WTC11 (cell line): ENCODE data around the gene TMEM117. TPM values are rescaled to one million over a fixed set of nuclear protein-coding genes. Genes with fewer than 3 reads are reported as not detected.

Experiments used
- ATAC-seq: fragments of 200-7000 bp; cut with Tn5 transposase; 2 replicates; pipeline ENCODE4 v1.10.0; 2021; ENCODE audit warnings: mild to moderate bottlenecking, moderate library complexity
- CTCF ChIA-PET: fragments of 300-600 bp; sonication (Branson Sonifier 250); formaldehyde crosslinking; loops from one replicate; lab custom pipeline; 2021; ENCODE audit warnings: antibody characterized with exemption; lab: Charles Lee
- POLR2A ChIA-PET: fragments of 350-600 bp; sonication (Branson Sonifier 250); formaldehyde crosslinking; loops from one replicate; lab custom pipeline; 2021; ENCODE audit warnings: antibody characterized with exemption; lab: Charles Lee
- DNase-seq: peaks from one replicate; pipeline ENCODE4 v3.0.0; 2021; ENCODE audit warnings: low spot score
- H3K27ac Mint-ChIP-seq: 2 replicates; pipeline ENCODE4 v1.8.0; 2021; ENCODE audit warnings: mixed read lengths
- H3K27me3 Mint-ChIP-seq: 2 replicates; pipeline ENCODE4 v1.8.0; 2021; ENCODE audit warnings: low read depth, mild to moderate bottlenecking, moderate library complexity, mixed read lengths
- H3K36me3 Mint-ChIP-seq: 2 replicates; pipeline ENCODE4 v1.8.0; 2021; ENCODE audit warnings: mixed read lengths
- H3K4me1 Mint-ChIP-seq: 2 replicates; pipeline ENCODE4 v1.8.0; 2022; ENCODE audit warnings: mixed read lengths
- H3K4me3 Mint-ChIP-seq: 2 replicates; pipeline ENCODE4 v1.8.0; 2021; ENCODE audit warnings: mild to moderate bottlenecking, moderate library complexity, mixed read lengths
- H3K9me3 Mint-ChIP-seq: 2 replicates; pipeline ENCODE4 v1.8.0; 2021; ENCODE audit warnings: mixed read lengths
- ATF1 ChIP-seq: sonication (generic); formaldehyde crosslinking; IDR thresholded peaks from 2 replicates; pipeline ENCODE4 v1.8.1; 2023; ENCODE audit warnings: mild to moderate bottlenecking, moderate library complexity, missing genetic modification reagents
- FOXK1 ChIP-seq: sonication (generic); formaldehyde crosslinking; IDR thresholded peaks from 2 replicates; pipeline ENCODE4 v1.8.0; 2022; ENCODE audit warnings: mild to moderate bottlenecking, moderate library complexity, missing genetic modification reagents
- GABPB1 ChIP-seq: sonication (generic); formaldehyde crosslinking; IDR thresholded peaks from 2 replicates; pipeline ENCODE4 v1.8.1; 2023; ENCODE audit warnings: mild to moderate bottlenecking, missing genetic modification reagents
- HMGA2 ChIP-seq: fragments of 250-450 bp; sonication (Bioruptor Pico); IDR thresholded peaks from 2 replicates; pipeline ENCODE4 v1.4.0; 2021; ENCODE audit warnings: mild to moderate bottlenecking, moderate library complexity
- JUN ChIP-seq: sonication (generic); formaldehyde crosslinking; IDR thresholded peaks from 2 replicates; pipeline ENCODE4 v1.8.0; 2023; ENCODE audit warnings: mild to moderate bottlenecking, missing genetic modification reagents
- SMAD4 ChIP-seq: sonication (generic); formaldehyde crosslinking; IDR thresholded peaks from 2 replicates; pipeline ENCODE4 v1.8.0; 2022; ENCODE audit warnings: mild to moderate bottlenecking, missing genetic modification reagents
- SOX15 ChIP-seq: fragments of 250-450 bp; sonication (Bioruptor Pico); IDR thresholded peaks from 2 replicates; pipeline ENCODE4 v1.9.0; 2021; ENCODE audit warnings: mild to moderate bottlenecking
- SP1 ChIP-seq: sonication (generic); formaldehyde crosslinking; conservative IDR thresholded peaks from 2 replicates; pipeline ENCODE4 v1.8.1; 2022; ENCODE audit warnings: missing genetic modification reagents
- TEAD4 ChIP-seq: sonication (generic); formaldehyde crosslinking; IDR thresholded peaks from 2 replicates; pipeline ENCODE4 v1.8.0; 2022; ENCODE audit warnings: mild to moderate bottlenecking, missing genetic modification reagents
- ZNF121 ChIP-seq: sonication (generic); formaldehyde crosslinking; IDR thresholded peaks from 2 replicates; pipeline ENCODE4 v1.8.0; 2023; ENCODE audit warnings: missing genetic modification reagents
- ZNF138 ChIP-seq: sonication (generic); formaldehyde crosslinking; conservative IDR thresholded peaks from 2 replicates; pipeline ENCODE4 v1.8.1; 2022; ENCODE audit warnings: mild to moderate bottlenecking, moderate library complexity, missing genetic modification reagents
- ZNF219 ChIP-seq: sonication (generic); formaldehyde crosslinking; IDR thresholded peaks from 2 replicates; pipeline ENCODE4 v1.8.0; 2023; ENCODE audit warnings: missing genetic modification reagents, mild to moderate bottlenecking, borderline replicate concordance
- ZNF396 ChIP-seq: fragments of 250-450 bp; sonication (Bioruptor Pico); IDR thresholded peaks from 2 replicates; pipeline ENCODE4 v1.8.0; 2021; ENCODE audit warnings: mild to moderate bottlenecking, moderate library complexity, borderline replicate concordance
- total RNA-seq: library from RNA; stranded (reverse); gene quantifications from 3 replicates; pipeline ENCODE4 v1.2.3, GENCODE V29; 2021
- TF ChIP-seq, protein P1 (sequence below): sonication (generic); formaldehyde crosslinking; IDR thresholded peaks from 2 replicates; pipeline ENCODE4 v1.8.1; 2022; ENCODE audit warnings: mild to moderate bottlenecking, missing genetic modification reagents, moderate library complexity, borderline replicate concordance
- TF ChIP-seq, protein P2 (sequence below): sonication (generic); formaldehyde crosslinking; IDR thresholded peaks from 2 replicates; pipeline ENCODE4 v1.8.0; 2022; ENCODE audit warnings: mild to moderate bottlenecking, missing genetic modification reagents
- TF ChIP-seq, protein P3 (sequence below): sonication (generic); formaldehyde crosslinking; IDR thresholded peaks from 2 replicates; pipeline ENCODE4 v1.8.0; 2022; ENCODE audit warnings: mild to moderate bottlenecking, missing genetic modification reagents
- TF ChIP-seq, protein P4 (sequence below): fragments of 250-450 bp; sonication (Bioruptor Pico); IDR thresholded peaks from 2 replicates; pipeline ENCODE4 v1.8.0; 2021; ENCODE audit warnings: mild to moderate bottlenecking
- TF ChIP-seq, protein P5 (sequence below): sonication (generic); formaldehyde crosslinking; conservative IDR thresholded peaks from 2 replicates; pipeline ENCODE4 v1.8.1; 2023; ENCODE audit warnings: mild to moderate bottlenecking, low read depth, missing genetic modification reagents, moderate library complexity
- TF ChIP-seq, protein P6 (sequence below): sonication (generic); formaldehyde crosslinking; IDR thresholded peaks from 2 replicates; pipeline ENCODE4 v1.8.1; 2022; ENCODE audit warnings: low read depth, missing genetic modification reagents, borderline replicate concordance
- TF ChIP-seq, protein P7 (sequence below): sonication (generic); formaldehyde crosslinking; IDR thresholded peaks from 2 replicates; pipeline ENCODE4 v1.8.1; 2023; ENCODE audit warnings: mild to moderate bottlenecking, missing genetic modification reagents, borderline replicate concordance

TMEM117 gene
- total RNA-seq, 1 experiment from 2014 or later: 1.5 TPM

DNA sequence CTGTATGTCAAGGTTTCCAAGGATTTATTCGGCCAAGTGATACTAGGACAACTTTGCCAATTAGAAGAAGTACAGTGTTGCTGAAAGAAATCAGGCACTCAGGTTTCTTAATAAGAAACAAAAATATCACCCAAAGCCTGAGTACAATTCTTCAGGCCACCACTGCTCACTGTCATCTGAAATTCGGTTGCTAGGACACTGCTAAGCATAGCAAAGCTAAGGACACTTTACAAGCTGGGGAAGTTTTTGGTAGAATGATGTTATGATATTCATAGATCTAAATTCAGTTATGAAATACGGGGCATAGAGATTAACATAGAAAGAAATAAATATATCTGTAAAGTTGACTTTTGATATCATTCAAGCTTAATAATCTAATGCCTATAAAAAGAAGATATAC lies 535.1 kb downstream of the TMEM117 start:
- Mint-ChIP-seq H3K4me3 (no peak overlapping the region), H3K36me3 (no peaks in the 10 kb centered on the region), H3K9me3 (no peaks in the 10 kb centered on the region), H3K27ac (no peak overlapping the region), H3K4me1 (peaks cover 8% of the 10 kb centered on the region)
- no peak for ATAC-seq
- CTCF ChIA-PET: no interaction called here
- POLR2A ChIA-PET: no interaction called here
- TF ChIP-seq FOXK1 (CRISPR knock-in tag): no peak
- TF ChIP-seq SOX15: no peak
- TF ChIP-seq ZNF138: no peak
- no peak for TF ChIP-seq JUN (CRISPR knock-in tag)
- TF ChIP-seq ZNF219 (CRISPR knock-in tag): no peak
- TF ChIP-seq HMGA2 (CRISPR knock-in tag): no peak
- TF ChIP-seq TEAD4: no peak
- TF ChIP-seq ATF1: no peak
- TF ChIP-seq, protein P1, sequence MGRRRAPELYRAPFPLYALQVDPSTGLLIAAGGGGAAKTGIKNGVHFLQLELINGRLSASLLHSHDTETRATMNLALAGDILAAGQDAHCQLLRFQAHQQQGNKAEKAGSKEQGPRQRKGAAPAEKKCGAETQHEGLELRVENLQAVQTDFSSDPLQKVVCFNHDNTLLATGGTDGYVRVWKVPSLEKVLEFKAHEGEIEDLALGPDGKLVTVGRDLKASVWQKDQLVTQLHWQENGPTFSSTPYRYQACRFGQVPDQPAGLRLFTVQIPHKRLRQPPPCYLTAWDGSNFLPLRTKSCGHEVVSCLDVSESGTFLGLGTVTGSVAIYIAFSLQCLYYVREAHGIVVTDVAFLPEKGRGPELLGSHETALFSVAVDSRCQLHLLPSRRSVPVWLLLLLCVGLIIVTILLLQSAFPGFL (CRISPR knock-in tag): no peak
- TF ChIP-seq SMAD4 (CRISPR knock-in tag): no peak
- TF ChIP-seq ZNF121 (CRISPR knock-in tag): no peak
- TF ChIP-seq, all 79 proteins: peak for 0
- no peaks in the 10 kb centered on the region for H3K27me3 Mint-ChIP-seq
- DNase-seq: no peak

DNA sequence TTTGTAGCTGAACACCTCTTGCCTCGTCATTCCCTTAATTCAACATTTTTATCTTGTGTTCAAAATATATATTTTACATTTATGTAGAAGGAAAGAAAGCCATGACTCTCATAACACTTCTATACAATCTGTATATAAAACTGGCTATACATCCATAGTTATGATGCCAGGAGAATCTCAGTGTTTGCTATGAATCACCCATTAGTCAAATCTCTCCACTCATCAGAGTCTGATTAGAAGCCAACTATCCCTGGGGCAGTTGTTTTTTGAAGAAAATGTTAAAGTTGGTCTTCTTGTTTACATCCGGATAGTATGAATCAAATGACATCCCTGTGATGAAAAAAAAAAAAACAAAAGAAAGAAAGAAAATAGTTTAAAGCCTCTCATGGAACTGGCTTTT lies 536.4 kb downstream of the TMEM117 start:
- ATAC-seq (no peak), DNase-seq (no peak)
- TF ChIP-seq ZNF396 (CRISPR knock-in tag): no peak
- no peak for TF ChIP-seq GABPB1 (CRISPR knock-in tag)
- TF ChIP-seq, protein P2, sequence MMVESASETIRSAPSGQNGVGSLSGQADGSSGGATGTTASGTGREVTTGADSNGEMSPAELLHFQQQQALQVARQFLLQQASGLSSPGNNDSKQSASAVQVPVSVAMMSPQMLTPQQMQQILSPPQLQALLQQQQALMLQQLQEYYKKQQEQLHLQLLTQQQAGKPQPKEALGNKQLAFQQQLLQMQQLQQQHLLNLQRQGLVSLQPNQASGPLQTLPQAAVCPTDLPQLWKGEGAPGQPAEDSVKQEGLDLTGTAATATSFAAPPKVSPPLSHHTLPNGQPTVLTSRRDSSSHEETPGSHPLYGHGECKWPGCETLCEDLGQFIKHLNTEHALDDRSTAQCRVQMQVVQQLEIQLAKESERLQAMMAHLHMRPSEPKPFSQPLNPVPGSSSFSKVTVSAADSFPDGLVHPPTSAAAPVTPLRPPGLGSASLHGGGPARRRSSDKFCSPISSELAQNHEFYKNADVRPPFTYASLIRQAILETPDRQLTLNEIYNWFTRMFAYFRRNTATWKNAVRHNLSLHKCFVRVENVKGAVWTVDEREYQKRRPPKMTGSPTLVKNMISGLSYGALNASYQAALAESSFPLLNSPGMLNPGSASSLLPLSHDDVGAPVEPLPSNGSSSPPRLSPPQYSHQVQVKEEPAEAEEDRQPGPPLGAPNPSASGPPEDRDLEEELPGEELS (CRISPR knock-in tag): no peak
- TF ChIP-seq, protein P3, sequence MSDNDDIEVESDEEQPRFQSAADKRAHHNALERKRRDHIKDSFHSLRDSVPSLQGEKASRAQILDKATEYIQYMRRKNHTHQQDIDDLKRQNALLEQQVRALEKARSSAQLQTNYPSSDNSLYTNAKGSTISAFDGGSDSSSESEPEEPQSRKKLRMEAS (CRISPR knock-in tag): no peak
- TF ChIP-seq, protein P4, sequence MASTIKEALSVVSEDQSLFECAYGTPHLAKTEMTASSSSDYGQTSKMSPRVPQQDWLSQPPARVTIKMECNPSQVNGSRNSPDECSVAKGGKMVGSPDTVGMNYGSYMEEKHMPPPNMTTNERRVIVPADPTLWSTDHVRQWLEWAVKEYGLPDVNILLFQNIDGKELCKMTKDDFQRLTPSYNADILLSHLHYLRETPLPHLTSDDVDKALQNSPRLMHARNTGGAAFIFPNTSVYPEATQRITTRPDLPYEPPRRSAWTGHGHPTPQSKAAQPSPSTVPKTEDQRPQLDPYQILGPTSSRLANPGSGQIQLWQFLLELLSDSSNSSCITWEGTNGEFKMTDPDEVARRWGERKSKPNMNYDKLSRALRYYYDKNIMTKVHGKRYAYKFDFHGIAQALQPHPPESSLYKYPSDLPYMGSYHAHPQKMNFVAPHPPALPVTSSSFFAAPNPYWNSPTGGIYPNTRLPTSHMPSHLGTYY (CRISPR knock-in tag): no peak
- TF ChIP-seq, protein P5, sequence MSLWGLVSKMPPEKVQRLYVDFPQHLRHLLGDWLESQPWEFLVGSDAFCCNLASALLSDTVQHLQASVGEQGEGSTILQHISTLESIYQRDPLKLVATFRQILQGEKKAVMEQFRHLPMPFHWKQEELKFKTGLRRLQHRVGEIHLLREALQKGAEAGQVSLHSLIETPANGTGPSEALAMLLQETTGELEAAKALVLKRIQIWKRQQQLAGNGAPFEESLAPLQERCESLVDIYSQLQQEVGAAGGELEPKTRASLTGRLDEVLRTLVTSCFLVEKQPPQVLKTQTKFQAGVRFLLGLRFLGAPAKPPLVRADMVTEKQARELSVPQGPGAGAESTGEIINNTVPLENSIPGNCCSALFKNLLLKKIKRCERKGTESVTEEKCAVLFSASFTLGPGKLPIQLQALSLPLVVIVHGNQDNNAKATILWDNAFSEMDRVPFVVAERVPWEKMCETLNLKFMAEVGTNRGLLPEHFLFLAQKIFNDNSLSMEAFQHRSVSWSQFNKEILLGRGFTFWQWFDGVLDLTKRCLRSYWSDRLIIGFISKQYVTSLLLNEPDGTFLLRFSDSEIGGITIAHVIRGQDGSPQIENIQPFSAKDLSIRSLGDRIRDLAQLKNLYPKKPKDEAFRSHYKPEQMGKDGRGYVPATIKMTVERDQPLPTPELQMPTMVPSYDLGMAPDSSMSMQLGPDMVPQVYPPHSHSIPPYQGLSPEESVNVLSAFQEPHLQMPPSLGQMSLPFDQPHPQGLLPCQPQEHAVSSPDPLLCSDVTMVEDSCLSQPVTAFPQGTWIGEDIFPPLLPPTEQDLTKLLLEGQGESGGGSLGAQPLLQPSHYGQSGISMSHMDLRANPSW (CRISPR knock-in tag): no peak
- TF ChIP-seq SP1 (CRISPR knock-in tag): no peak
- TF ChIP-seq, protein P6, sequence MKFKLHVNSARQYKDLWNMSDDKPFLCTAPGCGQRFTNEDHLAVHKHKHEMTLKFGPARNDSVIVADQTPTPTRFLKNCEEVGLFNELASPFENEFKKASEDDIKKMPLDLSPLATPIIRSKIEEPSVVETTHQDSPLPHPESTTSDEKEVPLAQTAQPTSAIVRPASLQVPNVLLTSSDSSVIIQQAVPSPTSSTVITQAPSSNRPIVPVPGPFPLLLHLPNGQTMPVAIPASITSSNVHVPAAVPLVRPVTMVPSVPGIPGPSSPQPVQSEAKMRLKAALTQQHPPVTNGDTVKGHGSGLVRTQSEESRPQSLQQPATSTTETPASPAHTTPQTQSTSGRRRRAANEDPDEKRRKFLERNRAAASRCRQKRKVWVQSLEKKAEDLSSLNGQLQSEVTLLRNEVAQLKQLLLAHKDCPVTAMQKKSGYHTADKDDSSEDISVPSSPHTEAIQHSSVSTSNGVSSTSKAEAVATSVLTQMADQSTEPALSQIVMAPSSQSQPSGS (CRISPR knock-in tag): no peak
- TF ChIP-seq, protein P7, sequence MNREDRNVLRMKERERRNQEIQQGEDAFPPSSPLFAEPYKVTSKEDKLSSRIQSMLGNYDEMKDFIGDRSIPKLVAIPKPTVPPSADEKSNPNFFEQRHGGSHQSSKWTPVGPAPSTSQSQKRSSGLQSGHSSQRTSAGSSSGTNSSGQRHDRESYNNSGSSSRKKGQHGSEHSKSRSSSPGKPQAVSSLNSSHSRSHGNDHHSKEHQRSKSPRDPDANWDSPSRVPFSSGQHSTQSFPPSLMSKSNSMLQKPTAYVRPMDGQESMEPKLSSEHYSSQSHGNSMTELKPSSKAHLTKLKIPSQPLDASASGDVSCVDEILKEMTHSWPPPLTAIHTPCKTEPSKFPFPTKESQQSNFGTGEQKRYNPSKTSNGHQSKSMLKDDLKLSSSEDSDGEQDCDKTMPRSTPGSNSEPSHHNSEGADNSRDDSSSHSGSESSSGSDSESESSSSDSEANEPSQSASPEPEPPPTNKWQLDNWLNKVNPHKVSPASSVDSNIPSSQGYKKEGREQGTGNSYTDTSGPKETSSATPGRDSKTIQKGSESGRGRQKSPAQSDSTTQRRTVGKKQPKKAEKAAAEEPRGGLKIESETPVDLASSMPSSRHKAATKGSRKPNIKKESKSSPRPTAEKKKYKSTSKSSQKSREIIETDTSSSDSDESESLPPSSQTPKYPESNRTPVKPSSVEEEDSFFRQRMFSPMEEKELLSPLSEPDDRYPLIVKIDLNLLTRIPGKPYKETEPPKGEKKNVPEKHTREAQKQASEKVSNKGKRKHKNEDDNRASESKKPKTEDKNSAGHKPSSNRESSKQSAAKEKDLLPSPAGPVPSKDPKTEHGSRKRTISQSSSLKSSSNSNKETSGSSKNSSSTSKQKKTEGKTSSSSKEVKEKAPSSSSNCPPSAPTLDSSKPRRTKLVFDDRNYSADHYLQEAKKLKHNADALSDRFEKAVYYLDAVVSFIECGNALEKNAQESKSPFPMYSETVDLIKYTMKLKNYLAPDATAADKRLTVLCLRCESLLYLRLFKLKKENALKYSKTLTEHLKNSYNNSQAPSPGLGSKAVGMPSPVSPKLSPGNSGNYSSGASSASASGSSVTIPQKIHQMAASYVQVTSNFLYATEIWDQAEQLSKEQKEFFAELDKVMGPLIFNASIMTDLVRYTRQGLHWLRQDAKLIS (CRISPR knock-in tag): no peak
- H3K36me3 Mint-ChIP-seq: no peaks in the 10 kb centered on the region
- H3K4me3 Mint-ChIP-seq: no peak overlapping the region
- H3K27ac Mint-ChIP-seq: 0 out of 2 replicates have a peak overlapping the region, but pooled peaks have one; percentile 6
- peaks cover 8% of the 10 kb centered on the region for H3K4me1 Mint-ChIP-seq
- POLR2A ChIA-PET: no interaction called here
- no peaks in the 10 kb centered on the region for H3K27me3 Mint-ChIP-seq
- no peaks in the 10 kb centered on the region for H3K9me3 Mint-ChIP-seq
- CTCF ChIA-PET: no interaction called here
